Embryonic facial prominence (tissue), 1 donor: ENCODE measurements around the gene MRPL38.

ENCODE experiments used
- DNase-seq: peaks from one replicate; pipeline ENCODE4 v3.0.0-alpha.2; 2016; ENCODE audit errors: extremely low spot score

The MRPL38 gene

GRCh38 chr17:75919611-75920010 is 14.9 kb upstream of the MRPL38 start:
- no peak for DNase-seq

GRCh38 chr17:75917917-75918445 is 13.3 kb upstream of the MRPL38 start:
- no peak for DNase-seq

DNA sequence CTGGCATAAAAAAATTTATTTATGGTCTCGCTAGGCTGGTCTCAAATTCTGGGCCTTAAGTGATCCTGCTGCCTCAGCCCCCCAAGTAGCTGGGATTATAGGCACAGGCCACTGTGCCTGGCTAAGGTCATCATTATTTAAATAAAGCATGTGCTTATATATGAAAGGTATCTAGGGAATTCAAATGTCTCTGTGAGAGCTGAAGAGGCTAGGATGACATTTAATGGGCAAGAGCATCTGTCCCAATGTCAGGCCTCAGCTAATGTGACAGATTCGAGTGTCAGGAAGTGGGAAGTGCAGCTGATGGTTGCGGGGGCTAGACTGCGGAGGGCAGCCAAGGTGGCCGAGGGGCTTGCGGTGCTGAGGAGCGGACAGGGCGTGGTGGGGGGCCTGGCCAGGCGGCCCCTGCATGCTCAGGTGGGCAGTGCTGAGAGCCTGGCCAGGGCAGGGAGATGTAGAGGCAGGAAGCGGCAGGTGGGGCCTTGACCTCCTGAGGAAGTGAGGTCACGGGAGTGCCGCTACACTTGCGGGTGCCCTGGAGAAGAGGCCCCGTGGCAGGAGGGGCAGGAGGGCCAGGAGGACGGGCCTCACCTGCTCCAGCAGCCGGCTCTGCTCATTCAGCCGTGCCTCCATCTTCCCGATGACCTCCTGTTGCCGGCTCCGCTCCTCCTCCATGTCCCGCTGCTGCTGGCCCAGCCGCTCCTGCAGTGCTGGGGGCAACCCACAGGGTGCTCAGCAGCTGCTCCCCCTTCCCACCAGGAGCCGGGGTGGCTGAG is 12.6 kb upstream of the MRPL38 start:
- DNase-seq = no peak

- DNase-seq = no peak
These were observed 10.6 kb upstream of the MRPL38 start for GRCh38 chr17:75915268-75915667.

DNA sequence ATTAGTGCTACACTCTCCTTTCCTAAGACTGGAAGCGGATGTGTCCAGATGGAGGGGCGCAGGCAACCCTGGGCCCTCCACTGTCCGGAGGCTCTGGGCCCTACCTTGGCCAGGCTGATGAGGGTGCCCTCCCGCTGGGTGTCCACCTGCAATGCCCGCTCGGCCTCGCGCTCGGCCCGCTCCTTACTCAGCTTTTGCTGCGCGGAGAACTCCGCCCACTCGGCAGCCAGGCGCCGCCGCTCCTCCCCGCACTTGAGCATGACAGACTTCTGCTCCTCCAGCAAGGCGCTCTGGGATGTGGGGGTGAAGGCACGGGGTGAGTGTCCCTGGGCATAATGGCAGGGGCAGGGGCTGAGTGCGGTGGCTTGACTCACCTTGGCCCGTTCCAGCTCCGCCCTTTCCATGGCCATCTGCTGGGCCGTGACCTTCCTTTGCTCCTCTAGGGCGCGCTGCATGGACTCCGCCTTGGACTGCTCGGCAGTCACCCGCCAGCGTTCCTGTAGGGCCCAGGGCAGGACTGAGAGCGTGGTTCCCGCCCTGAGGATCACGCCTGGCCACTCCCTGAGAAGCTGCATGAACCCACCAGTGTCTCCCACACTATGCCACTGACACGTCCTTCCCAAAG is 10.1 kb upstream of the MRPL38 start:
- DNase-seq = no peak

DNA sequence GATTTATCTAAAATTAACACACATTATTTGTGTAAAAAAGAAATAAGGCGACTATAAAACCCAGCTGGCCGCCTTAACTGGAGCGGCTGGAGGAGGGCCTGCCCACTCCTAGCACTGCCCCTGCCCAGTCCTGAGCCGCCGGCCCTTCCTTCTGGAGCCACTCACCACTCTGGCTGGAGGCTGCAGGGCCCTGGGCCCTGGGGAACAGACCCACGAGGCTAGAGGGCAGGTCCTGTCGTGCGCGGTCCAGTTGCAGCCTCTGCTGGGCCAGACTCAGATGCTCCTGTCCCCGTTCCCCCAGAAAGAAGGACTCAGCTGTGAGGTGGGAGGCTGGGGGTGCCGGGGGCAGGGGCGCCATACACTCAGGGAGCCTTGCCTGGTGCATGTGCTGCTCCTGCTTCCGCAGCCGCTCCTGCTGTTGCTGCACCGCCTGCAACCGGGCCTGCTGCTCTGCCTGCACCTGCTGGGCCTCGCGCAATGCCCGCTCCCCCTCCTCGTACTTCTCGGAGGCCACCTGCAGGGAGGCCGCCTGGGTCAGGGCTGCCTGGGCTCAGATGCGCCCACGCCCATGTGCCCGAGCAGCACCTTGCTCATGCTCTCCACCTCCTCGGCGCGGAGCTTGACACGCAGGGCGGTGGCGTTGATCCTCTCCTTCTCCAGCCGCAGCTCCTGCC is 9.0 kb upstream of the MRPL38 start:
- no peak for DNase-seq

- DNase-seq = no peak
These were observed 6.0 kb upstream of the MRPL38 start for GRCh38 chr17:75910699-75911098.

- DNase-seq = no peak
These were observed 5.2 kb upstream of the MRPL38 start for GRCh38 chr17:75909812-75910274.

- no peak for DNase-seq
These were observed 4.5 kb upstream of the MRPL38 start for GRCh38 chr17:75909051-75909811.

- DNase-seq = peak; percentile 16
These were observed 3.5 kb upstream of the MRPL38 start for GRCh38 chr17:75908201-75908600.

DNA sequence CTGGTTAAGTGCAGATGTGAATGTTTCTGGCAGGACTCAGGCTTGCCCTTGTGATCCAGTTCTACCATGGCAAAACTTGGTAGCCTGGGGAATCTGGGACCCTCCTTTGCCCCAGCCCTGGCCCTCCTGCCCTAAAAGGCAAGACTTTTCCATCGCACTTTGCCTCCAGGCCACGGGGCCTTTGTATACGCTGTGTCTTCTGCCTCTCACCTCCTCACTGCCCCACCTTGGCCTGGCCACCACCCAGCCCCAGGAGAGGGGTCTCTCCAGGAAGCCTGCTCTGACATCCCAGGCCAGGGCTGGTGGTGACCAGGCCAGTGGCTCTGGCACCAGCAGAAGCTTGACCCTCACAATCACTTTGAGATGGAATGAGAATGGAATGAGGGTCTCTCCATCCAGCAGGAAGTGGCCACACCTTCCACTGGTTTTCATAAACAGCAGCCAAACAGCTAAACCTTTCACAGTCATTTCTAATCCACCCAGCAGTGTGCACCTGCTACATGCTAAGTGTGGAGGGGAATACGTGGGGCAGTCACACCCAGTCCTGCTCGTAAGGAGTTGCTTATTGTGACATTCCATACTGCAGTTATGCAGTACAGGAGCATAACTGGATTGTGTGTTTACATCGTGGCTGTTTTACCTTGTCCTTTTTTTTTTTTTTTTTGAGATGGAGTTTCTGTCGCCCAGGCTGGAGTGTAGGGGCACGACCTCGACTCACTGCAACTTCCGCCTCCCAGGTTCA is 1.6 kb upstream of the MRPL38 start:
- no peak for DNase-seq

- DNase-seq = no peak
These were observed 2.3 kb downstream of the MRPL38 start for GRCh38 chr17:75902406-75902805.

- DNase-seq = no peak
These were observed 3.0 kb downstream of the MRPL38 start for GRCh38 chr17:75901727-75902126.

DNA sequence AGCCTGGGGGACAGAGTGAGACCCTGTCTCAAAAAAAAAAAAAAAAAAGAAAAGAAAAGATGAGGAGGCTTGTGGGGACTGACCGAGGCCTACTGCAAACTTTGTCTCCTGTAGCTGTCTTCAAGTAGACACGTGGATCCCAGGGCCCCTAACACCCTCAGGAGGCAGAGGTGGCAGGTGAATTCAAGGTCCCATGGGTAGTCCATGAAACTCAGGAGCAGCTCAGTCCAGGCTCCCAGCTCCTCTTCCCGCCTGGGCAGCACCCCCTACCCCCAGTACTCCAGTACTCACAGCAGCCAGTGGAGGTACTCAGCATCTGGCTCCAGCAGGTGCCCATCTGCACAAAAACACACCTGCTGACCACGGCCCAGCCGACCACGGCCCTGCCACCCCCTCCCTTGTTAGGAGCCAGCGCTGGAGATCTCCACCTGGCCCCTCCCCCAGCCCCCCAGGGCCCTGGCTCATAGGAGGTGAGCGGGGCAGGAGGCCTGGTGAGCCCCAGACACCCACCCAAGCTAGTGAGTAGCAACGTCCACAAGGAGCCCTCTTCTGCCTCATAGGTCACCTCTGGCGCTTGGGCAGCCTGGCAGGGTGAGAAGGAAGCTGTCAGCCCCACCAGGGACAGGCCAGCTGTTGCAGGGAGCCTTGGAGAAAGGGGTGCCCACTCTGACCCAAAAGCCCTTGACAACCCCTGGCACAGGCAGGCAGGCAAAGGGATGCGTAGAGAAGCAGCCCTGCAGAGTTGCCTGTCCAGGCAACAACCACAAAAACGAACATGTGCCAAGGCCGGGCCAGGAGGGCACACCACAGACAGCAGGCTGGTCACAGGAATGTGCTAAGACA is 3.8 kb downstream of the MRPL38 start:
- no peak for DNase-seq

DNA sequence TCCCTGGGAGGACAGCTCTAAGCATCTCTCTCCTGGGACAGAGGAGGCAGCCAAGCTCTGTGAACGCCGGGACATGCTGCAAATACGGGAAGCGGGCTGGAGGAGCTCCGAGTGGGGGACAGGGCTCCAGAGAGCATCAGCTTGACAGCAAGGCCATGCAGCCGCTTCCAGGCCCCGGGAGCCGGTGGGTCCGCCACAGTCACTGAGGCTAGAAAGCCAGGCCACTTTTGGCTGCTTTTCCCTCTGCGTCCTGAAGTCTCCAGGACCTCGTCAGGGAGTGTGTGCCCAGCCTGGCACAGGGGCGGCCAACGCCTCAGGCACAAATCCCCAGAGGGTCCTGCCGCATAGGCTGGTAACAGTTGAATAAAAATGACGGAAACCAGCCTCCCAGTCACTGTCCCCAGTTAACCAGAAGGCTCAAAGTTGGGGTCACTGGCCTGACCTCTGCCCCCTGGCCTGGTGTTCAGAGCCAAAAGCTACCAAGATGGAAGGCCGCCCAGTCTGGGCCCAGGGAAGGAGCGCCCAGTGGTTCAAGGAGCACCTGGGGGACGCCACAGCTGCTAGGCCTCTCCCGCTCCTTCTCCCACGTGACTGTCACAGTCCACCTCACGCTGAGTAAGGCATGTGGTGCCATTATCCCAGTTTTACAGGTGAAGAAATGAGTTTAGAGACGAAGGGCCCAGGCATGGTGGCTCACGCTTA is 4.8 kb downstream of the MRPL38 start:
- no peak for DNase-seq

DNA sequence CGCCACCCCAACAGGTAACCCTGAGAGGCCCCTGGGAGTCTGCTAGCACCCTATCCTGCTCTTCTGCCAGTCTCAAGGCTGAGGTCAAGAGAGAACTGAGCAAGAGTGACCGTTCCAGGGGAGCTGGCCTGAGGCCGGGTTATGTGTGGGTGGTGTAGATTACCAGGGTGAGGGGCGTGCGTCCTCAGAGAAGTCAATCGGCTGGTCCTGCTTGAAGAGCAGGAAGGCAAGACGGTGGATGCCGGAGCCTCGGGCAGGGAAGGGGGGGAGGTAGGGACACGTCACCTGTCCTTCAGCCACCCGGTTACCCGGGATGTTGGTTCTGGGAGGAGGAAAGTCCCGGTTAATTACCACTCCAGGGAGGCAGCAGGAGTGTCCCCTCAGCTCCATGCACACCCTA is 5.3 kb downstream of the MRPL38 start:
- DNase-seq = no peak

- no peak for DNase-seq
These were observed 5.9 kb downstream of the MRPL38 start for GRCh38 chr17:75898791-75899190.

DNA sequence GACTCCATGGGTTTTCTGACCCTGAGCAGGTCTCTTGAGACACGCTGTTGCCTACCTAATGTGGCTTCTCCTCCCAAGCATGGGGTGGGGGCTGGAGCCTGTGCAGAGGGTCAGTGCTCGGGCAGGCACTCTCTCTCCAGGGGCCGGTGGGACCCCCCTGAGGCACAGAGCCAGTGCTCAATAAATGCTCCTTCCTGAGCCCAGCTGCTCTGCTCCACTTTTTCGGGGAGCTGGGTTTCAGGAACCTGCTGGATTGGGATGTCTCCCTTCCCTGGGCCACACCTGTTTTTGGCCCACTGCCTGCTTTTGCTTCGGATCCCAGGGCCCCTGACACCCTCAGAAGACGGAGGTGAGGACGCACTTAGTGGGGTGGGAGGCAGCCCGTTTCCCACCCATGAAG is 6.6 kb downstream of the MRPL38 start:
- DNase-seq = no peak

- no peak for DNase-seq
These were observed 7.3 kb downstream of the MRPL38 start for GRCh38 chr17:75897160-75898019.
